Pancreas (tissue), 10 donors: Measurements from ENCODE around the gene LRFN4. TPM values are rescaled to one million over a fixed set of nuclear protein-coding genes. Genes with fewer than 3 reads are reported as not detected.

Source experiments
- ATAC-seq, 4 donors: fragments of 200-7000 bp; cut with Tn5 transposase; one replicate each; pipeline versions ENCODE4 v1.8.0 to v1.9.1; 2020; ENCODE audit warnings: mild to moderate bottlenecking in 4 of 4, moderate library complexity in 4 of 4
- DNase-seq, 6 donors: peaks; one replicate each; pipeline ENCODE4 v3.0.0-alpha.2; 2020
- FAIRE-seq: peaks from 2 replicates; lab custom pipeline; 2012; peaks lifted over from hg19 to GRCh38; lab: Jason Lieb, UNC
- H3K27ac ChIP-seq, 4 donors: fragments of 200-600 bp; sonication (generic); 1 replicate in 3 of 4; 2 replicates in 1 of 4; pipeline versions ENCODE4 v1.5.0 to v1.8.0; 2020
- H3K27me3 ChIP-seq, 4 donors: fragments of 200-600 bp; one replicate each; pipeline ENCODE4 v1.8.0; 2021
- H3K36me3 ChIP-seq, 3 donors: fragments of 200-600 bp; sonication (generic) in 1 of 3; one replicate each; pipeline versions ENCODE4 v1.5.0 to v1.8.0; 2020 to 2021
- H3K4me1 ChIP-seq, 3 donors: fragments of 200-600 bp; one replicate each; pipeline ENCODE4 v1.8.0; 2021
- H3K4me3 ChIP-seq, 4 donors: fragments of 200-600 bp; sonication (generic) in 2 of 4; one replicate each; pipeline versions ENCODE4 v1.5.0 to v1.8.0; 2020 to 2021
- H3K9me3 ChIP-seq, 4 donors: fragments of 200-600 bp; one replicate each; pipeline ENCODE4 v1.8.0; 2021
- CTCF ChIP-seq, 4 donors: fragments of 200-600 bp; sonication (generic) in 3 of 4; IDR thresholded peaks; one replicate each; pipeline versions ENCODE4 v1.5.0 to v1.8.0; 2021; ENCODE audit warnings: antibody characterized with exemption in 4 of 4
- WGBS, 2 donors: extraction: QIAGEN DNeasy Blood & Tissue Kit; methylation state at CpG; one replicate each; pipeline ENCODE4 v1.1.7; 2013; 5-methylcytosine and 5-hydroxymethylcytosine counted together
- intact Hi-C, 3 donors: fragments of 100-400 bp; cut with DNase I; formaldehyde crosslinking; loops; one replicate each; pipeline versions ENCODE4 v1.11.1 to v1.14.2; 2022
- polyA plus RNA-seq, 2 donors: library from polyadenylated mRNA; stranded (reverse); fragments of 200-250 nt; gene quantifications; one replicate each; pipeline ENCODE4 v1.2.3, GENCODE V29; 2013
- total RNA-seq, 6 donors: library from RNA; stranded (reverse); fragmentation: NEBNext Ultra II Directional in 4 of 6; extraction: Animal tissue kit (Norgen Biotek cat#: 25700) in 4 of 6; gene quantifications; one replicate each; pipeline versions ENCODE4 v1.2.1 to v1.2.4, GENCODE V29; 2021 to 2023
- donor health status: healthy with polysubstance abuse.
- donor health status: DM: no; HTN: no; CAD: no; lungs with moderate emphysema.
- donor health status: DM: no; HTN: no; CAD: no.
- donor health status: control.
- donor health status: control.
- donor health status: Bipolar disorder and iron deficiency.
- donor health status: DM: yes; HTN: yes; CAD: no.
- donor health status: DM: no; HTN: no; CAD: no.
- donor health status: DM: no; HTN: no; CAD: no.
- donor health status: DM: yes; HTN: yes; CAD: no.

LRFN4 gene
- total and polyA plus RNA-seq, 8 donors, result 0.51 to 7.8 (median 2.8) TPM

- H3K4me3 ChIP-seq, result no peak overlapping the region
- intact Hi-C loops, result no loop called here
- H3K36me3 ChIP-seq, result no peaks in the 10 kb centered on the region
- no peak overlapping the region for H3K27ac ChIP-seq
- DNase-seq (peak in 1 of 6 donors; percentile 43), FAIRE-seq (no peak), ATAC-seq (no peak)
- no peaks in the 10 kb centered on the region for H3K9me3 ChIP-seq
- H3K27me3 ChIP-seq, result no peaks in the 10 kb centered on the region
- WGBS, 2 donors, result 92% methylated on average over 10 to 11 of the region's 11 CpGs
- no peak for TF ChIP-seq CTCF (IDR thresholded peaks at IDR 0.05)
- H3K4me1 ChIP-seq, result no peaks in the 10 kb centered on the region
These were observed 5.7 kb downstream of the LRFN4 start for GRCh38 chr11:66862559-66863037.

- Histone ChIP-seq H3K4me3 (no peak overlapping the region), H3K27me3 (no peaks in the 10 kb centered on the region), H3K9me3 (no peaks in the 10 kb centered on the region), H3K4me1 (no peaks in the 10 kb centered on the region), H3K36me3 (no peaks in the 10 kb centered on the region), H3K27ac (no peak overlapping the region)
- no peak for ATAC-seq
- intact Hi-C loops, result no loop called here
- no peak for DNase-seq
- no peak for TF ChIP-seq CTCF (IDR thresholded peaks at IDR 0.05)
- WGBS, 2 donors, result 88 to 92% methylated on average over 29 to 31 of the region's 31 CpGs
- no peak for FAIRE-seq
These were observed 6.7 kb downstream of the LRFN4 start for GRCh38 chr11:66863428-66864125.

- no peaks in the 10 kb centered on the region for H3K36me3 ChIP-seq
- intact Hi-C loops, result no loop called here
- no peak for ATAC-seq
- H3K27me3 ChIP-seq, result no peaks in the 10 kb centered on the region
- FAIRE-seq, result no peak
- DNase-seq, result no peak
- no peak for TF ChIP-seq CTCF (IDR thresholded peaks at IDR 0.05)
- H3K9me3 ChIP-seq, result no peaks in the 10 kb centered on the region
- no peak overlapping the region for H3K4me3 ChIP-seq
- H3K27ac ChIP-seq, result no peak overlapping the region
- WGBS, 2 donors, result 85% methylated on average over 34 to 35 of the region's 35 CpGs
- no peaks in the 10 kb centered on the region for H3K4me1 ChIP-seq
These were observed 7.5 kb downstream of the LRFN4 start for GRCh38 chr11:66864172-66864901.

- ATAC-seq (no peak), FAIRE-seq (no peak), DNase-seq (peak in 2 of 6 donors; percentile 45 to 53)
- Histone ChIP-seq H3K9me3 (no peaks in the 10 kb centered on the region), H3K36me3 (no peaks in the 10 kb centered on the region), H3K4me3 (no peak overlapping the region), H3K27ac (no peak overlapping the region), H3K27me3 (no peaks in the 10 kb centered on the region), H3K4me1 (no peaks in the 10 kb centered on the region)
- intact Hi-C loops, result no loop called here
- WGBS, 2 donors, result 92 to 94% methylated on average over 20 to 23 of the region's 23 CpGs
- no peak for TF ChIP-seq CTCF (IDR thresholded peaks at IDR 0.05)
These were observed 8.2 kb downstream of the LRFN4 start for GRCh38 chr11:66864924-66865697.
